Fibroblast of lung (primary cell): ENCODE results near the gene OR2F2.

Source experiments
- CTCF ChIP-seq, 2 donors: IDR thresholded peaks in 1 of 2; conservative IDR thresholded peaks in 1 of 2; 1 replicate in 1 of 2; 2 replicates in 1 of 2; pipeline ENCODE4 v1.5.1; 2011 to 2012; ENCODE audit warnings: low read length in 2 of 2, control low read depth in 1 of 2, inconsistent platforms in 1 of 2, low read depth in 1 of 2, mild to moderate bottlenecking in 1 of 2
- EZH2 ChIP-seq: IDR thresholded peaks from 2 replicates; pipeline ENCODE4 v1.5.1; 2012; ENCODE audit warnings: low read length, control low read depth, mild to moderate bottlenecking; ENCODE audit errors: missing control alignments

- TF ChIP-seq EZH2 (no peak), CTCF (conservative IDR thresholded peaks at IDR 0.05 in 1 of 2, IDR thresholded peaks at IDR 0.05 in 1 of 2; ENCODE audit: low read depth in 1 of 2, low read length in 2 of 2) (no peak)
These were observed 29.5 kb upstream of the OR2F2 start for GRCh38 chr7:143905509-143905908.
